GM23338 (cell line): ENCODE data around the gene SLC12A7.

ENCODE experiments used
- CREB1 ChIP-seq: fragments of 250-450 bp; sonication (Bioruptor Pico); IDR thresholded peaks from 2 replicates; pipeline ENCODE4 v1.5.0; 2020; ENCODE audit warnings: low read depth, mild to moderate bottlenecking, moderate library complexity
- CTCF ChIP-seq, 2 experiments: fragments of 200-600 bp in 1 of 2; sonication (generic) in 1 of 2; conservative IDR thresholded peaks; 2 replicates each; pipeline versions ENCODE4 v1.5.1 to v1.6.1; 2016 to 2017; ENCODE audit warnings: antibody characterized with exemption in 2 of 2, low read depth in 2 of 2, mild to moderate bottlenecking in 2 of 2, moderate library complexity in 1 of 2
- EZH2 ChIP-seq: fragments of 200-600 bp; sonication (generic); IDR thresholded peaks from one replicate; pipeline ENCODE4 v1.8.0; 2017; ENCODE audit warnings: antibody characterized with exemption, mild to moderate bottlenecking, low read depth; ENCODE audit not compliant: unreplicated experiment
- EZH2phosphoT487 ChIP-seq: fragments of 200-600 bp; sonication (generic); IDR thresholded peaks from one replicate; pipeline ENCODE4 v1.8.1; 2018; ENCODE audit warnings: antibody characterized with exemption; ENCODE audit not compliant: unreplicated experiment
- JUNB ChIP-seq: IDR thresholded peaks from one replicate; pipeline ENCODE4 v1.6.1; 2016; ENCODE audit warnings: antibody characterized with exemption; ENCODE audit not compliant: unreplicated experiment
- NANOG ChIP-seq: IDR thresholded peaks from 2 replicates; pipeline ENCODE4 v1.6.1; 2016; ENCODE audit warnings: antibody characterized with exemption, borderline replicate concordance
- POLR2AphosphoS5 ChIP-seq: IDR thresholded peaks from 2 replicates; pipeline ENCODE4 v1.6.1; 2016; ENCODE audit warnings: antibody characterized with exemption, low read depth
- STAT1 ChIP-seq: IDR thresholded peaks from one replicate; pipeline ENCODE4 v1.6.1; 2016; ENCODE audit warnings: antibody characterized with exemption; ENCODE audit not compliant: unreplicated experiment
- ZNF331 ChIP-seq: fragments of 250-450 bp; sonication (Bioruptor Pico); IDR thresholded peaks from 2 replicates; pipeline ENCODE4 v1.5.0; 2020; ENCODE audit warnings: low read depth, mild to moderate bottlenecking, moderate library complexity
- TF ChIP-seq, protein P1 (sequence below): IDR thresholded peaks from 2 replicates; pipeline ENCODE4 v1.6.1; 2016; ENCODE audit warnings: antibody characterized with exemption
- TF ChIP-seq, protein P2 (sequence below): IDR thresholded peaks from one replicate; pipeline ENCODE4 v1.6.1; 2018; ENCODE audit warnings: antibody characterized with exemption; ENCODE audit not compliant: unreplicated experiment
- TF ChIP-seq, protein P3 (sequence below): fragments of 250-450 bp; sonication (Bioruptor Pico); IDR thresholded peaks from 2 replicates; pipeline ENCODE4 v1.5.0; 2020; ENCODE audit warnings: mild to moderate bottlenecking, moderate library complexity

DNA sequence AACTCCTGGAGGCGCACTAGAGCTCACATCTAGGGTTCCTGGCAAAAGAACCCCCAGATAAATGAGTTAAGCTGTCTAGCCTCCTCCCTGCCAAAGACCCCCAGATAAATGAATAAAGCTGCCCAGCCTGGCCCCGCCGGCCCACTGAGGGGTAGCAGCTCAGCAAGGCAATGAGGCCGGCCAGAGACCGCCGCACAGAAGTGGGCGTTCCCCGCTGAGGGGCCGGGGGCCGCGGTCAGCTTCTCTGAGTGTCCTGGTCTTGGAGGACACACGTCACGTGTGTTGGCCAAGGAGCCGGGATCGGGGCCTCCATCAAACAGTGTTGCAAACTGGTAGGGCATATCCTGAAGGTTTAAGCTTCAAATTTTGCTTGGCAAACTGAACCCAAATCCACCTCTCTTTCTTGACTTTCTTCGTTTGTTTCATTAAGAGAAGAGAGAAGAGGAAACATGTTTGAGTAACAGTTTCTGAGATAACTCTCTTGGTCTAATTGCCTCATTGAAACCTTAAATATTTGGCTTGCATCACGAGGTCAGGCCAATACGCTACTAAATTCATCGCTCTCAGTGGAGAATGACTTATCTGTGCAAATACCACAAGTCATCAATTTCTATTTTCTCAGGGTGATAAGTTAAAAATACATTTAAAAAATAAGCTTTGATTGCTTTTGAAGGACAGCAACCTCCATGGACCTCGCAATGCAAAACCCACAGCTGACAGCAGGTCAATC lies 11.7 kb upstream of the SLC12A7 start:
- TF ChIP-seq POLR2AphosphoS5 (no peak), CTCF (conservative IDR thresholded peaks at IDR 0.05; ENCODE audit: low read depth in 2 of 2) (no peak), CREB1 (CRISPR knock-in tag) (no peak), EZH2phosphoT487 (no peak), JUNB (no peak), EZH2 (no peak), STAT1 (no peak), ZNF331 (CRISPR knock-in tag) (no peak), NANOG (no peak)
- TF ChIP-seq, protein P1, sequence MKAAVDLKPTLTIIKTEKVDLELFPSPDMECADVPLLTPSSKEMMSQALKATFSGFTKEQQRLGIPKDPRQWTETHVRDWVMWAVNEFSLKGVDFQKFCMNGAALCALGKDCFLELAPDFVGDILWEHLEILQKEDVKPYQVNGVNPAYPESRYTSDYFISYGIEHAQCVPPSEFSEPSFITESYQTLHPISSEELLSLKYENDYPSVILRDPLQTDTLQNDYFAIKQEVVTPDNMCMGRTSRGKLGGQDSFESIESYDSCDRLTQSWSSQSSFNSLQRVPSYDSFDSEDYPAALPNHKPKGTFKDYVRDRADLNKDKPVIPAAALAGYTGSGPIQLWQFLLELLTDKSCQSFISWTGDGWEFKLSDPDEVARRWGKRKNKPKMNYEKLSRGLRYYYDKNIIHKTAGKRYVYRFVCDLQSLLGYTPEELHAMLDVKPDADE = no peak
- TF ChIP-seq, protein P2, sequence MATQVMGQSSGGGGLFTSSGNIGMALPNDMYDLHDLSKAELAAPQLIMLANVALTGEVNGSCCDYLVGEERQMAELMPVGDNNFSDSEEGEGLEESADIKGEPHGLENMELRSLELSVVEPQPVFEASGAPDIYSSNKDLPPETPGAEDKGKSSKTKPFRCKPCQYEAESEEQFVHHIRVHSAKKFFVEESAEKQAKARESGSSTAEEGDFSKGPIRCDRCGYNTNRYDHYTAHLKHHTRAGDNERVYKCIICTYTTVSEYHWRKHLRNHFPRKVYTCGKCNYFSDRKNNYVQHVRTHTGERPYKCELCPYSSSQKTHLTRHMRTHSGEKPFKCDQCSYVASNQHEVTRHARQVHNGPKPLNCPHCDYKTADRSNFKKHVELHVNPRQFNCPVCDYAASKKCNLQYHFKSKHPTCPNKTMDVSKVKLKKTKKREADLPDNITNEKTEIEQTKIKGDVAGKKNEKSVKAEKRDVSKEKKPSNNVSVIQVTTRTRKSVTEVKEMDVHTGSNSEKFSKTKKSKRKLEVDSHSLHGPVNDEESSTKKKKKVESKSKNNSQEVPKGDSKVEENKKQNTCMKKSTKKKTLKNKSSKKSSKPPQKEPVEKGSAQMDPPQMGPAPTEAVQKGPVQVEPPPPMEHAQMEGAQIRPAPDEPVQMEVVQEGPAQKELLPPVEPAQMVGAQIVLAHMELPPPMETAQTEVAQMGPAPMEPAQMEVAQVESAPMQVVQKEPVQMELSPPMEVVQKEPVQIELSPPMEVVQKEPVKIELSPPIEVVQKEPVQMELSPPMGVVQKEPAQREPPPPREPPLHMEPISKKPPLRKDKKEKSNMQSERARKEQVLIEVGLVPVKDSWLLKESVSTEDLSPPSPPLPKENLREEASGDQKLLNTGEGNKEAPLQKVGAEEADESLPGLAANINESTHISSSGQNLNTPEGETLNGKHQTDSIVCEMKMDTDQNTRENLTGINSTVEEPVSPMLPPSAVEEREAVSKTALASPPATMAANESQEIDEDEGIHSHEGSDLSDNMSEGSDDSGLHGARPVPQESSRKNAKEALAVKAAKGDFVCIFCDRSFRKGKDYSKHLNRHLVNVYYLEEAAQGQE = no peak
- TF ChIP-seq, protein P3, sequence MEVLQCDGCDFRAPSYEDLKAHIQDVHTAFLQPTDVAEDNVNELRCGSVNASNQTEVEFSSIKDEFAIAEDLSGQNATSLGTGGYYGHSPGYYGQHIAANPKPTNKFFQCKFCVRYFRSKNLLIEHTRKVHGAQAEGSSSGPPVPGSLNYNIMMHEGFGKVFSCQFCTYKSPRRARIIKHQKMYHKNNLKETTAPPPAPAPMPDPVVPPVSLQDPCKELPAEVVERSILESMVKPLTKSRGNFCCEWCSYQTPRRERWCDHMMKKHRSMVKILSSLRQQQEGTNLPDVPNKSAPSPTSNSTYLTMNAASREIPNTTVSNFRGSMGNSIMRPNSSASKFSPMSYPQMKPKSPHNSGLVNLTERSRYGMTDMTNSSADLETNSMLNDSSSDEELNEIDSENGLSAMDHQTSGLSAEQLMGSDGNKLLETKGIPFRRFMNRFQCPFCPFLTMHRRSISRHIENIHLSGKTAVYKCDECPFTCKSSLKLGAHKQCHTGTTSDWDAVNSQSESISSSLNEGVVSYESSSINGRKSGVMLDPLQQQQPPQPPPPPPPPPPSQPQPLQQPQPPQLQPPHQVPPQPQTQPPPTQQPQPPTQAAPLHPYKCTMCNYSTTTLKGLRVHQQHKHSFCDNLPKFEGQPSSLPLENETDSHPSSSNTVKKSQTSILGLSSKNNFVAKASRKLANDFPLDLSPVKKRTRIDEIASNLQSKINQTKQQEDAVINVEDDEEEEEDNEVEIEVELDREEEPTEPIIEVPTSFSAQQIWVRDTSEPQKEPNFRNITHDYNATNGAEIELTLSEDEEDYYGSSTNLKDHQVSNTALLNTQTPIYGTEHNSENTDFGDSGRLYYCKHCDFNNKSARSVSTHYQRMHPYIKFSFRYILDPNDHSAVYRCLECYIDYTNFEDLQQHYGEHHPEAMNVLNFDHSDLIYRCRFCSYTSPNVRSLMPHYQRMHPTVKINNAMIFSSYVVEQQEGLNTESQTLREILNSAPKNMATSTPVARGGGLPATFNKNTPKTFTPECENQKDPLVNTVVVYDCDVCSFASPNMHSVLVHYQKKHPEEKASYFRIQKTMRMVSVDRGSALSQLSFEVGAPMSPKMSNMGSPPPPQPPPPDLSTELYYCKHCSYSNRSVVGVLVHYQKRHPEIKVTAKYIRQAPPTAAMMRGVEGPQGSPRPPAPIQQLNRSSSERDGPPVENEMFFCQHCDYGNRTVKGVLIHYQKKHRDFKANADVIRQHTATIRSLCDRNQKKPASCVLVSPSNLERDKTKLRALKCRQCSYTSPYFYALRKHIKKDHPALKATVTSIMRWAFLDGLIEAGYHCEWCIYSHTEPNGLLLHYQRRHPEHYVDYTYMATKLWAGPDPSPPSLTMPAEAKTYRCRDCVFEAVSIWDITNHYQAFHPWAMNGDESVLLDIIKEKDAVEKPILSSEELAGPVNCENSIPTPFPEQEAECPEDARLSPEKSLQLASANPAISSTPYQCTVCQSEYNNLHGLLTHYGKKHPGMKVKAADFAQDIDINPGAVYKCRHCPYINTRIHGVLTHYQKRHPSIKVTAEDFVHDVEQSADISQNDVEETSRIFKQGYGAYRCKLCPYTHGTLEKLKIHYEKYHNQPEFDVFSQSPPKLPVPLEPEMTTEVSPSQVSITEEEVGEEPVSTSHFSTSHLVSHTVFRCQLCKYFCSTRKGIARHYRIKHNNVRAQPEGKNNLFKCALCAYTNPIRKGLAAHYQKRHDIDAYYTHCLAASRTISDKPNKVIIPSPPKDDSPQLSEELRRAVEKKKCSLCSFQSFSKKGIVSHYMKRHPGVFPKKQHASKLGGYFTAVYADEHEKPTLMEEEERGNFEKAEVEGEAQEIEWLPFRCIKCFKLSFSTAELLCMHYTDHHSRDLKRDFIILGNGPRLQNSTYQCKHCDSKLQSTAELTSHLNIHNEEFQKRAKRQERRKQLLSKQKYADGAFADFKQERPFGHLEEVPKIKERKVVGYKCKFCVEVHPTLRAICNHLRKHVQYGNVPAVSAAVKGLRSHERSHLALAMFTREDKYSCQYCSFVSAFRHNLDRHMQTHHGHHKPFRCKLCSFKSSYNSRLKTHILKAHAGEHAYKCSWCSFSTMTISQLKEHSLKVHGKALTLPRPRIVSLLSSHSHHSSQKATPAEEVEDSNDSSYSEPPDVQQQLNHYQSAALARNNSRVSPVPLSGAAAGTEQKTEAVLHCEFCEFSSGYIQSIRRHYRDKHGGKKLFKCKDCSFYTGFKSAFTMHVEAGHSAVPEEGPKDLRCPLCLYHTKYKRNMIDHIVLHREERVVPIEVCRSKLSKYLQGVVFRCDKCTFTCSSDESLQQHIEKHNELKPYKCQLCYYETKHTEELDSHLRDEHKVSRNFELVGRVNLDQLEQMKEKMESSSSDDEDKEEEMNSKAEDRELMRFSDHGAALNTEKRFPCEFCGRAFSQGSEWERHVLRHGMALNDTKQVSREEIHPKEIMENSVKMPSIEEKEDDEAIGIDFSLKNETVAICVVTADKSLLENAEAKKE (CRISPR knock-in tag) = no peak
